ENCODE measurements around the gene MTF2.

MTF2 gene

GRCh38 chr1:93036672-93037071 lies 42.4 kb upstream of the MTF2 start:
- DNase-seq (ENCODE audit: low read depth) = no peak
- no peak overlapping the region for H3K4me3 ChIP-seq (replicated peaks; ENCODE audit: low read depth, low read length)
- TF ChIP-seq CTCF (IDR thresholded peaks at IDR 0.05; ENCODE audit: low read length, missing control alignments) = no peak

- H3K4me3 ChIP-seq (replicated peaks; ENCODE audit: low read depth, low read length) = no peak overlapping the region
- no peak for TF ChIP-seq CTCF (IDR thresholded peaks at IDR 0.05; ENCODE audit: low read length, missing control alignments)
- no peak for DNase-seq (ENCODE audit: low read depth)
Measured at GRCh38 chr1:93042187-93043056, 36.7 kb upstream of the MTF2 start.

GRCh38 chr1:93043057-93043557 lies 36.0 kb upstream of the MTF2 start:
- H3K4me3 ChIP-seq (replicated peaks; ENCODE audit: low read depth, low read length) = no peak overlapping the region
- TF ChIP-seq CTCF (IDR thresholded peaks at IDR 0.05; ENCODE audit: low read length, missing control alignments) = no peak
- no peak for DNase-seq (ENCODE audit: low read depth)

- TF ChIP-seq CTCF (IDR thresholded peaks at IDR 0.05; ENCODE audit: low read length, missing control alignments) = no peak
- DNase-seq (ENCODE audit: low read depth) = no peak
- no peak overlapping the region for H3K4me3 ChIP-seq (replicated peaks; ENCODE audit: low read depth, low read length)
Measured at GRCh38 chr1:93047618-93048017, 31.5 kb upstream of the MTF2 start.

GRCh38 chr1:93051961-93052360 lies 27.1 kb upstream of the MTF2 start:
- no peak for TF ChIP-seq CTCF (IDR thresholded peaks at IDR 0.05; ENCODE audit: low read length, missing control alignments)
- no peak for DNase-seq (ENCODE audit: low read depth)
- no peak overlapping the region for H3K4me3 ChIP-seq (replicated peaks; ENCODE audit: low read depth, low read length)

- no peak for TF ChIP-seq CTCF (IDR thresholded peaks at IDR 0.05; ENCODE audit: low read length, missing control alignments)
- H3K4me3 ChIP-seq (replicated peaks; ENCODE audit: low read depth, low read length) = no peak overlapping the region
- DNase-seq (ENCODE audit: low read depth) = peak; percentile 52
Measured at GRCh38 chr1:93056214-93056613, 22.9 kb upstream of the MTF2 start.

GRCh38 chr1:93056649-93057048 lies 22.4 kb upstream of the MTF2 start:
- DNase-seq (ENCODE audit: low read depth) = no peak

More at GRCh38 chr1:93056649-93057048, 22.4 kb upstream of the MTF2 start:
- TF ChIP-seq CTCF (IDR thresholded peaks at IDR 0.05; ENCODE audit: low read length, missing control alignments) = no peak
- no peak overlapping the region for H3K4me3 ChIP-seq (replicated peaks; ENCODE audit: low read depth, low read length)
